Activated CD4-positive, CD25-positive, alpha-beta regulatory T cell treated with anti-CD3 and anti-CD28 coated beads, Interleukin-2, amount 50 U/mL, for 72 hours (primary cell): ENCODE results near the gene OPHN1.

Experiments
- DNase-seq: peaks from one replicate; pipeline ENCODE4 v3.0.0; 2021

Gene OPHN1

GRCh38 chrX:68048774-68049173 lies 384.5 kb downstream of the OPHN1 start:
- DNase-seq, result no peak

DNA sequence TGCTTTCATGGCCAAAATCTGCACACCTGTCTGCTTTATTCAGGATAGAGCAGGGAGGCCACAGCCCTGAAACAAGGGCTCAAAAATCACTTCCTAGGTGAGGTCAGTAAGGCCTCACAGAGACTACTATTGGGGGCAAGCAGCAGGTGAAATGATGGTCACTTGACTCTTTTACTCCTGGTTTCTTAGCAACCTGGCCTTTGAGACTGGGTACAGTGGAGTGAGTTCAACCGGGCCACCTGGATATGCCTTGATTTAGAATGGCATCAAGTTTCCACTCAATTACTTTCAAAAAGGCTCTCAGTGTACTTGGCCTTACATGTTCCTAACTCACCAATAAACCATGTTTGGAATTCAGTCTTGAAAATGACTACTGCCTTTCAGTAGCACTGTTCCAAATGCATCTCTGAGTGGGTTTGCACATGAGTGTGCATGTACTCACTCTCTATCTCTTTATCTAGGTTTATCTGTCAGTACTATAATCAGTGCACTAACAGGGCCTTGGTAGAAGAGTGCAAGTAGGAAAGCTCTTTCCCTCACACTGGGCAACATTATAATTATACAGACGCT lies 388.2 kb downstream of the OPHN1 start:
- no peak for DNase-seq

GRCh38 chrX:68043713-68044438 lies 389.4 kb downstream of the OPHN1 start:
- no peak for DNase-seq

DNA sequence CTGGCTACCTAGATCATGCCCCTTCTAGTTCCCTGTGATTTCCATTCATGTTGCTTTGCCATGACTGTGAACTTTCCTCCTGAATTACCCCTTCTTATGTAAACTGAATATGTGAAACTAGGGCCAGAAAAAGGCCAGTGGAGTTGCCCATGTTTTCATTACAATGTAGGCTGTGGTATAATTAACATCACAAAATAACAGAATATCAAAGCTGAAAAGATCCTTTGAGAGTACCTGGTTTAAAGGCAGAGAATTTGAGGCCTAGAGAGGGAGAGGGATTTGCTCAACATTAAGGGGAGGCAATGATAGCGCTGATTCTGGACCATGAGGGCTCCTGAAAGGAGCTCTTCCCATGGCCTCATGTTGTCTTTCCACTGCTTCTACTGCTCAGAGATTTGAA lies 392.2 kb downstream of the OPHN1 start:
- no peak for DNase-seq

- no peak for DNase-seq
These were observed 414.8 kb downstream of the OPHN1 start for GRCh38 chrX:68018248-68019203.

- no peak for DNase-seq
These were observed 434.8 kb downstream of the OPHN1 start for GRCh38 chrX:67998540-67998939.
